Activated T-cell treated with anti-CD3 and anti-CD28 coated beads, Interleukin-2, amount 50 U/mL, for 1 hour (primary cell): ENCODE results near the gene LCORL.

Source experiments
- DNase-seq: peaks from one replicate; pipeline ENCODE4 v3.0.0-alpha.2; 2020

LCORL gene

DNA sequence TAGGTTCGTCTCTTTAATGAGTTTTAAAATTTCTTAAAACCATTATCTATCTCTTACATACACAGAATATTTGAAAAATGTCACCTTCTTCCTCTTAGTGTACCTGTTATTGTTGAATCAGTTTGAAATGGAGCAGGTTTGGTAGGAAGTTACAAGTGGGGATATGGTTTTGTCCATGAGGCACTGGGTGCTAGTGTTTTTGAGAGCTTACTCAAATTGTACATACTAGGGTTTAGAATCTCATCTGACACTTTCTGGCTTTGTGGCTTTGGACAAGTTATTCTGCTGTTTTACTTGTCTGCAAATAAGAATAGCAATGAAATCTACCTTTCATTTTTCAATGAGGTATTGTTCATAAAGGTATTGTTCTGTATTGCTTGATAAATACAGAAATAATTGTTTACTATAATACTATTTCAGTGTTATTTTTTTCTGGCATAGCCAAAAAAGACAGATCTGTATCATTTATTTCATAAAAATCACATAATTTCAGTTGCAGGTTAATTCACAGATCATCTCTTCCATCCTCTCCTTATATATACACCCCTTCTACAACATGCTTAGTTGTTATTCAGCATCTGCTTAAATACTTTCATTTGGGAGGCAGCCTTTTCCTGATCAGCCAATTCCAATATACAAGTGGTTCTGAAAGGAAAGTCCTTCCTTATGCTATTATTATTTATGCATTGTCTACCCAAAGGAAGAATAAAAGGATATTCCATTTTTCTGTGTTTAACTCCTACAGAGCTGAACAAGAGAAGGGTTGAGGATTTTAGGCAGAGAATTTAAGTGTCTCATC is 197.5 kb downstream of the LCORL start:
- DNase-seq = no peak

- no peak for DNase-seq
These were observed 204.5 kb downstream of the LCORL start for GRCh38 chr4:17817027-17817426.

DNA sequence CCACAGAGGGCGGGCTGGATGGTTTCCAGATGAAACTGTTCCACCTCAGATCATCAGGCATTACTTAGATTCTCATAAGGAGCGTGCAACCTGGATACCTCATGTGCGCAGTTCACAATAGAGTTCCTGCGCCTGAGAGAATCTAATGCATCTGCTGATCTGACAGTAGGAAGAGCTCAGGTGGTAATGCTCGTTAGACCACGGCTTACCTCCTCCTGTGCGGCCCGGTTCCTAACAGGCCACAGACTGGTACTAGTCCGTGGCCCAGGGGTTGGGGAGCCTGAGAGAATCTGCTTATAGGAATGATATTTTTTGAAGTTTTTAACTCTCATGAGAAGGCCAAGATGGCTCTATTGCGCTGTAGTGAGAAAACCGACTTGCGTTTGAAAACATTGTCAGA is 205.4 kb downstream of the LCORL start:
- no peak for DNase-seq

DNA sequence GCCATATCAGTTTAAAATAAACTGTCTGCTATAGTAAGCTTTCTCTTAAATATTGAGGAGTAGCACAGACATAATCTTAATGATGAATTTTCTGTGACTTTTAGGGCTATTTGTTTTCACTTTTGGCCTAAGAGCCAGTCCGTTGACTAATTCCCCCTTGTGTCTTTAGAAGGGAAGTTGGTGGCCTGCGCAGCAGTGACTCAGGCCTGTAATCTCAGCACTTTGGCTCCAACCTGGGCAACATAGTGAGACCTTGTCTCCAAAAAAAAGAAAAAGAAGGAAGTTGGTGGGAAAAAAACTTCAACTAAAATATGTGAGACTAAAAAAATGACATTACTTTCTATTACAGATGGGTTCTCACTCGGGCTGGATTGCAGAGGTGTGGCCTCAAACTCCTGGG is 207.4 kb downstream of the LCORL start:
- DNase-seq = no peak

GRCh38 chr4:17812801-17813200 is 208.8 kb downstream of the LCORL start:
- DNase-seq = no peak

- no peak for DNase-seq
These were observed 209.4 kb downstream of the LCORL start for GRCh38 chr4:17812125-17812524.

DNA sequence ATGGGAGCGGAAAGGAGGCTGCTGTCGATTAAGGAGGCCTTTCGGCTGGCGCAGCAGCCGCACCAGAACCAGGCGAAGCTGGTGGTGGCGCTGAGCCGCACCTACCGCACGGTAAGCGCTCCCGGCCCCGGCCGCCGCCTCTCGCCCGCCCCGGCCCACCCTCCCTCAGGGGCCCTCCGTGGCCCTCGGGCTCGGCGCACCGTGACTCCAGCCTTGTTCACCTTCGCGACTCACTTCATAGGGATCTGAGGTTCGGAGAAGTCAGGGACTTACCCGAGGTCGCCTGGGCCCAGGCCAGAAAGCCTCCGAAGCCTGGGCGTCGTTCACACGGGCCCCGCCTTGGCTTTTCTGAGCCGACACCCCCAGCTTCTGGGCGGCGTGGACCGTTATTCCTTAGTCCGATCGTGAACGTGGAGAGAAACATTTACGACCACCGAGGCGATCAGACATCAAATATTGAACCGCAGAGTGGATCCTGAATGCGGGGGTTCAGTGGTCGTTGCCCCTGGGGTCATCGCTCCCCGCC is 210.4 kb downstream of the LCORL start:
- no peak for DNase-seq

GRCh38 chr4:17810260-17811077 is 211.1 kb downstream of the LCORL start, which contains the start of the genes DCAF16 and NCAPG:
Gene DCAF16 (minus strand): TSS chr4:17810757. CDS start chr4:17804141, 6,616 bp downstream.
Gene NCAPG (plus strand): TSS chr4:17810979. CDS start chr4:17811078, 99 bp downstream.
- peak; percentile 99 for DNase-seq

- no peak for DNase-seq
These were observed 211.9 kb downstream of the LCORL start for GRCh38 chr4:17809667-17810066.

GRCh38 chr4:17807446-17807845 is 214.1 kb downstream of the LCORL start:
- no peak for DNase-seq

- DNase-seq = no peak
These were observed 215.9 kb downstream of the LCORL start for GRCh38 chr4:17805580-17806155.

DNA sequence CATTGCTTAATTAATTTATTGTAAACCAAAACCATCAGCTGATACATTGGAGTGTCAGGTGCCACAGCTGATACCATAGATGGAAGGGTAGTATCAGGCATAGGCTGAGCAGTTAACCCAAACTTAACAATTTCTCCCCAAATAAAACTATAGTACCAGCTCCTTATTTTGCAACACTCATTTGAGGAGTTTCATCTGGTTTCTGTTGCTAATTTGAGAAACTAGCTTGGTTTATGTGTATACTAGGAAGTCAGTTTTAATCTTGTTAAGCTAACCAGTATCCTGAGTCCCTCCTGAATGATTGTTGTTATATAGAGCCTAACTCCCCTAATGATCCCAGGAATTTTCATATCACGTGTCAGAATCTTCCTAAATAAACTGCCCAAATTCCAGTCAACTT is 223.7 kb downstream of the LCORL start:
- DNase-seq = no peak

GRCh38 chr4:17794730-17795129 is 226.8 kb downstream of the LCORL start:
- DNase-seq = no peak
